ENCODE data around the gene OR51S1. TPM values are rescaled to one million over a fixed set of nuclear protein-coding genes. Genes with fewer than 3 reads are reported as not detected.

The OR51S1 gene
- total and polyA plus RNA-seq, 2 experiments from 2014 or later, result not detected

DNA sequence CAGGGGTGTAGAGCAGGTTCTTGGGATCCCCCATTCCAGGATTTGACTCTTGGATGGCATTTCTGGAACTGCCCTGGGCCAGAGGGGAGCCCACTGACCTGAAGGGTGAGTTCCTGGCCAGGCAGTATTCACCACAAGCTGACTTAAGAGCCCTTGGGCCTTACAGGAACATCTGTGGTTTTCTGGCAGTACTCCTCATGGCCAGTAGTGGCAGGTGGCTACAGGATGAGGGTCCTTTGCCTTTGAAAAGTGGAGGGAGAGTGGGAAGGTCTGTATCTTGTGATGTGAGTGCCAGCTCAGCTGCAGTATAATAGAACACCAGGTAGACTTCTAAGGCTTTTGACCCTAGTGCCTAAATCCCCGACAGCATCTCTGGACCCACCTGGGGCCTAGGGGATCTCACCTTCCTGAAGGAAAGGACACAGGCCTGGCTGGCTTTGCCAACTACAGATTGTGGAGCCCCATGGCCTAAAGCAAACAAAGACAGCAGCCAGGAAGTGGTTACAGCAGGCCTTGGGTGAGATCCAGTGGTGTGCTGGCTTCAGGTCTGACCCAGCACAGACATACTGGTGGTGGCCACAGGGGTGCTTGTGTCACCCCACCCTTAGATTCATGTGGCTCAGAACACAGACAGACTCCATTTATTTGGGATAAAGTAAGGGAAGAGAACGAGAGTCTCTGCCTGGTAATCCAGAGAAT lies 9.0 kb downstream of the OR51S1 start:
- WGBS (ENCODE audit: low lambda C conversion rate, missing lambda C conversion rate), result 97% methylated on average over 2 of the region's 2 CpGs

DNA sequence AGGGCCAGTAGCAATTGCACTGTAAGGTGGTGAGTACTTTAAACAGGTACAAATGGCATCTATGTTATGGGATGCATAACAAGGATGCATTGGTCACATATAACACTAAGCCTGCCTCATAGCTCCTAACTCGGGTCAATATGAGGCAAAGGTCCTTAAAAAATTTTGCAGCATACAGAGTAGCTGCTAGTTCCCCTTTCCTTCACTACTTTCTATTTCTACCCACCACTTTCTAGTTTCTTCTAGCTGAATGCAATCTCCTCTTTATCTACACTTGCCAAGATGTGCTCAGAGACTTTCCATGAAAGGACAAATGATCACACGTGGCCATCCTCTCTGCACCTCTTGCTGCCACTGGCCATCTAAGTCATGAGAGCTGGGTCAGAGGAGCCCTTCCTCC lies 18.1 kb downstream of the OR51S1 start:
- H2AFZ ChIP-seq, result no peak overlapping the region
- H3K4me1 ChIP-seq (ENCODE audit: insufficient read depth), result no peaks in the 10 kb centered on the region
- TF ChIP-seq EZH2phosphoT487 (IDR thresholded peaks at IDR 0.05; ENCODE audit: low read depth, severe bottlenecking, unreplicated experiment) (no peak), EZH2 (IDR thresholded peaks at IDR 0.05; ENCODE audit: borderline replicate concordance) (no peak)
- TF ChIP-seq, protein P1, sequence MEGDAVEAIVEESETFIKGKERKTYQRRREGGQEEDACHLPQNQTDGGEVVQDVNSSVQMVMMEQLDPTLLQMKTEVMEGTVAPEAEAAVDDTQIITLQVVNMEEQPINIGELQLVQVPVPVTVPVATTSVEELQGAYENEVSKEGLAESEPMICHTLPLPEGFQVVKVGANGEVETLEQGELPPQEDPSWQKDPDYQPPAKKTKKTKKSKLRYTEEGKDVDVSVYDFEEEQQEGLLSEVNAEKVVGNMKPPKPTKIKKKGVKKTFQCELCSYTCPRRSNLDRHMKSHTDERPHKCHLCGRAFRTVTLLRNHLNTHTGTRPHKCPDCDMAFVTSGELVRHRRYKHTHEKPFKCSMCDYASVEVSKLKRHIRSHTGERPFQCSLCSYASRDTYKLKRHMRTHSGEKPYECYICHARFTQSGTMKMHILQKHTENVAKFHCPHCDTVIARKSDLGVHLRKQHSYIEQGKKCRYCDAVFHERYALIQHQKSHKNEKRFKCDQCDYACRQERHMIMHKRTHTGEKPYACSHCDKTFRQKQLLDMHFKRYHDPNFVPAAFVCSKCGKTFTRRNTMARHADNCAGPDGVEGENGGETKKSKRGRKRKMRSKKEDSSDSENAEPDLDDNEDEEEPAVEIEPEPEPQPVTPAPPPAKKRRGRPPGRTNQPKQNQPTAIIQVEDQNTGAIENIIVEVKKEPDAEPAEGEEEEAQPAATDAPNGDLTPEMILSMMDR (IDR thresholded peaks at IDR 0.05; ENCODE audit: poor library complexity), result no peak
- no peaks in the 10 kb centered on the region for H3K9me3 ChIP-seq (ENCODE audit: low read depth)
- H3K9me2 ChIP-seq (replicated peaks; ENCODE audit: insufficient read depth), result no peaks in the 10 kb centered on the region
- no peak for DNase-seq (ENCODE audit: low spot score)
- no peak overlapping the region for H3K27ac ChIP-seq
- H3K36me3 ChIP-seq (replicated peaks; ENCODE audit: insufficient read depth, low read depth), result no peaks in the 10 kb centered on the region
- 70% methylated on average over 2 of the region's 2 CpGs for WGBS (ENCODE audit: low lambda C conversion rate, missing lambda C conversion rate)
- H3K27me3 ChIP-seq, result no peaks in the 10 kb centered on the region
- no peaks in the 10 kb centered on the region for H3K79me2 ChIP-seq
- H3K4me2 ChIP-seq, result no peak overlapping the region
- H4K20me1 ChIP-seq (ENCODE audit: insufficient read depth, poor library complexity, severe bottlenecking), result no peaks in the 10 kb centered on the region
- no peak overlapping the region for H3K4me3 ChIP-seq

More for the DNA sequence above, 9.0 kb downstream of the OR51S1 start:
- Histone ChIP-seq H3K27ac (no peak overlapping the region), H3K9me2 (replicated peaks; ENCODE audit: insufficient read depth) (no peaks in the 10 kb centered on the region), H3K4me1 (ENCODE audit: insufficient read depth) (no peaks in the 10 kb centered on the region), H3K79me2 (no peaks in the 10 kb centered on the region), H3K27me3 (no peaks in the 10 kb centered on the region), H3K9me3 (ENCODE audit: low read depth) (no peaks in the 10 kb centered on the region), H2AFZ (no peak overlapping the region), H4K20me1 (ENCODE audit: insufficient read depth, poor library complexity, severe bottlenecking) (no peaks in the 10 kb centered on the region), H3K4me3 (no peak overlapping the region), H3K4me2 (no peak overlapping the region), H3K36me3 (replicated peaks; ENCODE audit: insufficient read depth, low read depth) (no peaks in the 10 kb centered on the region)
- no peak for DNase-seq (ENCODE audit: low spot score)
- no peak for TF ChIP-seq EZH2phosphoT487 (IDR thresholded peaks at IDR 0.05; ENCODE audit: low read depth, severe bottlenecking, unreplicated experiment)
- TF ChIP-seq EZH2 (IDR thresholded peaks at IDR 0.05; ENCODE audit: borderline replicate concordance), result no peak
- TF ChIP-seq, protein P1 (IDR thresholded peaks at IDR 0.05; ENCODE audit: poor library complexity), result no peak

DNA sequence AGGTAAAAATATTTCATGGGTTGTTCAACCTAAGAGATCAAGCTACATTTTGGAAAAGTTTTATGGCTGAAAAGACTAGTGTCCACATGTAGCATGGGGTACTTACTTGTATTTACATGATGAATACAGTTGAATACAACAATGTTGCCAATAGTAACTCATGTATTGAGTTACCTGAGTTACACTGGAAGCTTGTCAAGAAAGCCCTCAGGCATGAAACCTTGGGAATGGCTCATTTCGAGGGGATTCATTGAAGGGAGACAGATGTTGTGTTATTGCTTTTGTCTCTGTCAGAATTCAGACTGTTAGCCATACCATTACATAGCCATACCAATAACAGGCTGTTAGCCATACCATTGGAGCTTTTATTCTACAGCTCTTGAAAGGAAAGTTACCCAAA lies 18.7 kb downstream of the OR51S1 start:
- Histone ChIP-seq H3K4me3 (no peak overlapping the region), H2AFZ (no peak overlapping the region), H4K20me1 (ENCODE audit: insufficient read depth, poor library complexity, severe bottlenecking) (no peaks in the 10 kb centered on the region)

More for the DNA sequence above, 18.7 kb downstream of the OR51S1 start:
- no peaks in the 10 kb centered on the region for H3K79me2 ChIP-seq
- TF ChIP-seq, protein P1 (IDR thresholded peaks at IDR 0.05; ENCODE audit: poor library complexity), result no peak
- TF ChIP-seq EZH2phosphoT487 (IDR thresholded peaks at IDR 0.05; ENCODE audit: low read depth, severe bottlenecking, unreplicated experiment) (no peak), EZH2 (IDR thresholded peaks at IDR 0.05; ENCODE audit: borderline replicate concordance) (no peak)
- H3K9me3 ChIP-seq (ENCODE audit: low read depth), result no peaks in the 10 kb centered on the region
- no peak for DNase-seq (ENCODE audit: low spot score)
- WGBS (ENCODE audit: low lambda C conversion rate, missing lambda C conversion rate), result 47% methylated on average over 1 of the region's 1 CpG
- H3K9me2 ChIP-seq (replicated peaks; ENCODE audit: insufficient read depth), result no peaks in the 10 kb centered on the region
- H3K4me2 ChIP-seq, result no peak overlapping the region
- H3K36me3 ChIP-seq (replicated peaks; ENCODE audit: insufficient read depth, low read depth), result no peaks in the 10 kb centered on the region
- H3K27ac ChIP-seq, result no peak overlapping the region
- H3K4me1 ChIP-seq (ENCODE audit: insufficient read depth), result no peaks in the 10 kb centered on the region
- H3K27me3 ChIP-seq, result no peaks in the 10 kb centered on the region

Measured in hepatocyte (in vitro differentiated cells).